Coronary artery (tissue), 2 donors: ENCODE data around the gene NLRX1.
"Not testable (repeated sequence)": the region's sequence is repeated elsewhere in the genome, so short reads cannot be mapped to it uniquely, and the experiment has no call there.

Experiments
- DNase-seq: peaks from one replicate; pipeline ENCODE4 v3.0.0-alpha.2; 2017; ENCODE audit warnings: low spot score
- H3K27ac ChIP-seq, 2 donors: fragments of 200-600 bp; sonication (generic); one replicate each; pipeline ENCODE4 v1.5.1; 2016 to 2019
- H3K4me3 ChIP-seq: fragments of 200-600 bp; sonication (generic); 2 replicates; pipeline ENCODE4 v1.5.1; 2016; ENCODE audit warnings: mild to moderate bottlenecking, moderate library complexity
- CTCF ChIP-seq: fragments of 200-600 bp; sonication (generic); IDR thresholded peaks from one replicate; pipeline ENCODE4 v1.5.1; 2019; ENCODE audit warnings: antibody characterized with exemption

NLRX1 gene

GRCh38 chr11:119187123-119187892 lies 18.8 kb downstream of the NLRX1 start:
- no peak for DNase-seq
- no peak for TF ChIP-seq CTCF
- Histone ChIP-seq H3K27ac (no peak overlapping the region), H3K4me3 (no peak overlapping the region)

- no peak overlapping the region for H3K4me3 ChIP-seq
- DNase-seq = no peak
- H3K27ac ChIP-seq = no peak overlapping the region
- TF ChIP-seq CTCF = no peak
Observed at GRCh38 chr11:119188067-119188466, 19.5 kb downstream of the NLRX1 start.

GRCh38 chr11:119188887-119189286 lies 20.4 kb downstream of the NLRX1 start:
- no peak for TF ChIP-seq CTCF
- peak; percentile 72 for DNase-seq
- H3K27ac ChIP-seq = no peak overlapping the region
- no peak overlapping the region for H3K4me3 ChIP-seq

GRCh38 chr11:119189393-119189792 lies 20.9 kb downstream of the NLRX1 start:
- Histone ChIP-seq H3K27ac (no peak overlapping the region), H3K4me3 (no peak overlapping the region)
- no peak for TF ChIP-seq CTCF
- DNase-seq = no peak

- DNase-seq = no peak
- Histone ChIP-seq H3K27ac (no peak overlapping the region), H3K4me3 (no peak overlapping the region)
- TF ChIP-seq CTCF = no peak
Observed at GRCh38 chr11:119190531-119190930, 22.0 kb downstream of the NLRX1 start.

GRCh38 chr11:119191265-119191664 lies 22.7 kb downstream of the NLRX1 start:
- H3K27ac ChIP-seq, H3K4me3 ChIP-seq, DNase-seq: not testable (repeated sequence)

GRCh38 chr11:119192111-119192510 lies 23.6 kb downstream of the NLRX1 start:
- no peak for TF ChIP-seq CTCF
- Histone ChIP-seq H3K4me3 (no peak overlapping the region), H3K27ac (no peak overlapping the region)
- DNase-seq = no peak
